ENCODE data around the gene MACO1. TPM values are rescaled to one million over a fixed set of nuclear protein-coding genes. Genes with fewer than 3 reads are reported as not detected.

Gene MACO1
- total and polyA plus RNA-seq, 9 of the 15 experiments (the other 6 are each of a cell fraction or from before 2014, with no cell fraction given) = 4.6 to 28.4 (median 21.7) TPM

DNA sequence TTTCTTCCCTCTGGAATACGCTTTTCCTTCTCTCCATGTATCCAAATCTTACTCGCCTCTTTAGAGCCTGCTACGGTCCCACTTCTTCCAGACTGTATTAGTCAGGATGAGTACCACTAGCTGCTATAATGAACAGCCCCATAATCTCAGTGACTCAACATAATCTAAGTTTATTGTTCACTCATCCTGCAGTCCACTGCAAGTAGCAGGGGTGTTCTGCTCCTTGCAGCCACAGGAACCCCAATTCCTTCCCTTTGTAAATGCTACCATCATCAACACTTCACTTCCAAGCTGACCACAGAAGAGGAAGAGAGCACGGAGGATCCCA, 94.6 kb downstream of the MACO1 start:
- ATAC-seq = no peak
- no peaks in the 10 kb centered on the region for H3K36me3 ChIP-seq (ENCODE audit: control insufficient read depth, insufficient read depth, low read length)
- no peak overlapping the region for H3K4me2 ChIP-seq (ENCODE audit: insufficient read depth, low read length)
- H3K4me1 ChIP-seq (replicated peaks in 1 of 2; ENCODE audit: control insufficient read depth in 2 of 2, insufficient read depth in 2 of 2, low read length in 2 of 2) = peaks cover 0 to 17% of the 10 kb centered on the region in 2 experiments; a peak in 3 of 5 replicates
- no peaks in the 10 kb centered on the region for H3K79me2 ChIP-seq (ENCODE audit: control insufficient read depth, insufficient read depth, low read length)
- POLR2A ChIA-PET = interaction anchor here (1.4 to 1.6 kb wide), 2 partner anchors 12 to 24 kb away, joined by 6 to 8 read pairs; no protein-coding TSS in a partner anchor
- no peak overlapping the region for H3K4me3 ChIP-seq
- peaks cover 9 to 34% of the 10 kb centered on the region in 2 experiments for H3K27me3 ChIP-seq (ENCODE audit: control insufficient read depth in 2 of 2, insufficient read depth in 2 of 2, low read length in 2 of 2)
- no peaks in the 10 kb centered on the region for H3K9me1 ChIP-seq (ENCODE audit: control insufficient read depth, insufficient read depth, low read length)
- H3K9me3 ChIP-seq (replicated peaks; ENCODE audit: control insufficient read depth, insufficient read depth, low read depth, low read length) = peaks cover 3% of the 10 kb centered on the region; the same call in 1 of the 2 replicates
- BruUV-seq (replicated peaks) = no TSS peak
- CTCF ChIA-PET (ENCODE audit: low intra/inter-chr PET ratio) = no interaction called here
- no peak for FAIRE-seq
- no peak for DNase-seq (ENCODE audit: extremely low read depth in 1 of 4, low spot score in 3 of 4)
- no peak overlapping the region for H3K9ac ChIP-seq (ENCODE audit: insufficient read depth in 1 of 2, low read depth in 2 of 2, low read length in 2 of 2)
- in situ Hi-C loops (cut with MboI) (no loop called here), intact Hi-C loops (cut with micrococcal nuclease) (no loop called here)
- H2AFZ ChIP-seq (ENCODE audit: low read depth, low read length) = no peak overlapping the region
- H4K20me1 ChIP-seq (replicated peaks; ENCODE audit: control insufficient read depth, insufficient read depth, low read length) = no peaks in the 10 kb centered on the region
- WGBS (ENCODE audit: insufficient coverage, low coverage, missing lambda C conversion rate) = 37% methylated on average over 4 of the region's 4 CpGs
- no peak overlapping the region for H3K27ac ChIP-seq (ENCODE audit: extremely low read depth, low read depth, low read length)
- 0 out of 4 replicates have a peak, but pooled peaks of 1 of the 2 experiments have one; percentile 20 for TF ChIP-seq RCOR1 (IDR thresholded peaks at IDR 0.05; ENCODE audit: borderline replicate concordance in 1 of 2, low read depth in 2 of 2, low read length in 2 of 2)
- no peak for TF ChIP-seq ZNF175 (CRISPR knock-in tag; IDR thresholded peaks at IDR 0.05; ENCODE audit: low read depth)
- TF ChIP-seq NFIX (CRISPR knock-in tag; IDR thresholded peaks at IDR 0.05; ENCODE audit: low read depth) = no peak
- TF ChIP-seq CHD1 (IDR thresholded peaks at IDR 0.05; ENCODE audit: low read length) = no peak
- TF ChIP-seq, protein P1, sequence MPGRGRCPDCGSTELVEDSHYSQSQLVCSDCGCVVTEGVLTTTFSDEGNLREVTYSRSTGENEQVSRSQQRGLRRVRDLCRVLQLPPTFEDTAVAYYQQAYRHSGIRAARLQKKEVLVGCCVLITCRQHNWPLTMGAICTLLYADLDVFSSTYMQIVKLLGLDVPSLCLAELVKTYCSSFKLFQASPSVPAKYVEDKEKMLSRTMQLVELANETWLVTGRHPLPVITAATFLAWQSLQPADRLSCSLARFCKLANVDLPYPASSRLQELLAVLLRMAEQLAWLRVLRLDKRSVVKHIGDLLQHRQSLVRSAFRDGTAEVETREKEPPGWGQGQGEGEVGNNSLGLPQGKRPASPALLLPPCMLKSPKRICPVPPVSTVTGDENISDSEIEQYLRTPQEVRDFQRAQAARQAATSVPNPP (IDR thresholded peaks at IDR 0.05; ENCODE audit: borderline replicate concordance, insufficient read depth, insufficient read length) = no peak
- TF ChIP-seq ZNF431 (CRISPR knock-in tag; IDR thresholded peaks at IDR 0.05) = no peak
- no peak for TF ChIP-seq NFATC3 (IDR thresholded peaks at IDR 0.05)
- peak; percentile 24; the same call in 1 of the 2 replicates for TF ChIP-seq ZNF316 (IDR thresholded peaks at IDR 0.05)
- no peak for TF ChIP-seq ZNF347 (CRISPR knock-in tag; IDR thresholded peaks at IDR 0.05; ENCODE audit: low read depth)
- TF ChIP-seq, protein P2, sequence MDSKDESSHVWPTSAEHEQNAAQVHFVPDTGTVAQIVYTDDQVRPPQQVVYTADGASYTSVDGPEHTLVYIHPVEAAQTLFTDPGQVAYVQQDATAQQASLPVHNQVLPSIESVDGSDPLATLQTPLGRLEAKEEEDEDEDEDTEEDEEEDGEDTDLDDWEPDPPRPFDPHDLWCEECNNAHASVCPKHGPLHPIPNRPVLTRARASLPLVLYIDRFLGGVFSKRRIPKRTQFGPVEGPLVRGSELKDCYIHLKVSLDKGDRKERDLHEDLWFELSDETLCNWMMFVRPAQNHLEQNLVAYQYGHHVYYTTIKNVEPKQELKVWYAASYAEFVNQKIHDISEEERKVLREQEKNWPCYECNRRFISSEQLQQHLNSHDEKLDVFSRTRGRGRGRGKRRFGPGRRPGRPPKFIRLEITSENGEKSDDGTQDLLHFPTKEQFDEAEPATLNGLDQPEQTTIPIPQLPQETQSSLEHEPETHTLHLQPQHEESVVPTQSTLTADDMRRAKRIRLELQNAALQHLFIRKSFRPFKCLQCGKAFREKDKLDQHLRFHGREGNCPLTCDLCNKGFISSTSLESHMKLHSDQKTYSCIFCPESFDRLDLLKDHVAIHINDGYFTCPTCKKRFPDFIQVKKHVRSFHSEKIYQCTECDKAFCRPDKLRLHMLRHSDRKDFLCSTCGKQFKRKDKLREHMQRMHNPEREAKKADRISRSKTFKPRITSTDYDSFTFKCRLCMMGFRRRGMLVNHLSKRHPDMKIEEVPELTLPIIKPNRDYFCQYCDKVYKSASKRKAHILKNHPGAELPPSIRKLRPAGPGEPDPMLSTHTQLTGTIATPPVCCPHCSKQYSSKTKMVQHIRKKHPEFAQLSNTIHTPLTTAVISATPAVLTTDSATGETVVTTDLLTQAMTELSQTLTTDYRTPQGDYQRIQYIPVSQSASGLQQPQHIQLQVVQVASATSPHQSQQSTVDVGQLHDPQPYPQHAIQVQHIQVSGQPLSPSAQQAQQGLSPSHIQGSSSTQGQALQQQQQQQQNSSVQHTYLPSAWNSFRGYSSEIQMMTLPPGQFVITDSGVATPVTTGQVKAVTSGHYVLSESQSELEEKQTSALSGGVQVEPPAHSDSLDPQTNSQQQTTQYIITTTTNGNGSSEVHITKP (IDR thresholded peaks at IDR 0.05; ENCODE audit: partially characterized antibody) = peak; percentile 32
- TF ChIP-seq ZNF695 (CRISPR knock-in tag; IDR thresholded peaks at IDR 0.05) = no peak
- TF ChIP-seq NR2F6 (CRISPR knock-in tag; IDR thresholded peaks at IDR 0.05) = no peak
- TF ChIP-seq SMAD2 (IDR thresholded peaks at IDR 0.05; ENCODE audit: low read depth, low read length) = no peak
- TF ChIP-seq EGR1 (conservative IDR thresholded peaks at IDR 0.05) = no peak
- no peak for TF ChIP-seq SP2 (IDR thresholded peaks at IDR 0.05; ENCODE audit: extremely low read depth, low read depth, low read length, poor library complexity, severe bottlenecking)
- TF ChIP-seq SNRNP70 (optimal IDR thresholded peaks at IDR 0.05; ENCODE audit: low read depth, low read length) = no peak
- TF ChIP-seq ZFP1 (CRISPR knock-in tag; IDR thresholded peaks at IDR 0.05) = no peak
- TF ChIP-seq, protein P3, sequence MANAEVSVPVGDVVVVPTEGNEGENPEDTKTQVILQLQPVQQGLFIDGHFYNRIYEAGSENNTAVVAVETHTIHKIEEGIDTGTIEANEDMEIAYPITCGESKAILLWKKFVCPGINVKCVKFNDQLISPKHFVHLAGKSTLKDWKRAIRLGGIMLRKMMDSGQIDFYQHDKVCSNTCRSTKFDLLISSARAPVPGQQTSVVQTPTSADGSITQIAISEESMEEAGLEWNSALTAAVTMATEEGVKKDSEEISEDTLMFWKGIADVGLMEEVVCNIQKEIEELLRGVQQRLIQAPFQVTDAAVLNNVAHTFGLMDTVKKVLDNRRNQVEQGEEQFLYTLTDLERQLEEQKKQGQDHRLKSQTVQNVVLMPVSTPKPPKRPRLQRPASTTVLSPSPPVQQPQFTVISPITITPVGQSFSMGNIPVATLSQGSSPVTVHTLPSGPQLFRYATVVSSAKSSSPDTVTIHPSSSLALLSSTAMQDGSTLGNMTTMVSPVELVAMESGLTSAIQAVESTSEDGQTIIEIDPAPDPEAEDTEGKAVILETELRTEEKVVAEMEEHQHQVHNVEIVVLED (CRISPR knock-in tag; IDR thresholded peaks at IDR 0.05) = no peak

Data from K562 (cell line).